NB4 (cell line): Measurements from ENCODE around the gene GNG2.

Source experiments
- DNase-seq: peaks from one replicate; pipeline ENCODE4 v3.0.0; 2010; ENCODE audit warnings: low read depth
- H3K4me3 ChIP-seq: one replicate; pipeline ENCODE4 v1.5.1; 2011; ENCODE audit warnings: mild to moderate bottlenecking, low read depth, low read length, moderate library complexity
- MYC ChIP-seq: IDR thresholded peaks from 2 replicates; pipeline ENCODE4 v1.6.1; 2011; ENCODE audit warnings: low read depth, low read length
- POLR2A ChIP-seq: IDR thresholded peaks from 2 replicates; pipeline ENCODE4 v1.6.1; 2011; ENCODE audit warnings: mild to moderate bottlenecking; ENCODE audit not compliant: insufficient read length; ENCODE audit errors: extremely low read depth
- TF ChIP-seq, protein P1 (sequence below): IDR thresholded peaks from one replicate; pipeline ENCODE4 v1.5.1; 2012; ENCODE audit warnings: low read depth, low read length
- TF ChIP-seq, protein P2 (sequence below): IDR thresholded peaks from 2 replicates; pipeline ENCODE4 v1.6.1; 2011; ENCODE audit warnings: low read depth, low read length

Gene GNG2

DNA sequence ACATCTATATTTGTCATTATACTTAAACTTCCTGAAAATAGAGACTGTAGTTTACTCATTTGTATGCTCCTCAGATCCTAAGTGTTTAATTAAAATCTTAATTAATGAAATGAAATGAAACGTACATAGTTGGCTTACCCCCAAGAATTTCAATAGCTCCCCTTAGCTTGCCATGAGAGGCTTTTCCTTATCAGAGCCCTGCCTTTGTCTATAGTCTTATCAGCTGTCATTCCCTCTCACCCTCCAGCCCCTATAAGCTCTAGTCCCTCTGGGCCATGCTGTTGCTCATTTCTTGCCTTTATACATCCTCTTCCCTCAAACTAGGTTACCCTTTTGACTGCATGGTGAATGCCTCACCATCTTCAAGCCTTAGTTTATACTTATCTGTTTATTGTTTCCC is 127.8 kb downstream of the GNG2 start:
- no peak overlapping the region for H3K4me3 ChIP-seq
- no peak for DNase-seq
- TF ChIP-seq MYC (no peak), POLR2A (no peak)
- TF ChIP-seq, protein P1, sequence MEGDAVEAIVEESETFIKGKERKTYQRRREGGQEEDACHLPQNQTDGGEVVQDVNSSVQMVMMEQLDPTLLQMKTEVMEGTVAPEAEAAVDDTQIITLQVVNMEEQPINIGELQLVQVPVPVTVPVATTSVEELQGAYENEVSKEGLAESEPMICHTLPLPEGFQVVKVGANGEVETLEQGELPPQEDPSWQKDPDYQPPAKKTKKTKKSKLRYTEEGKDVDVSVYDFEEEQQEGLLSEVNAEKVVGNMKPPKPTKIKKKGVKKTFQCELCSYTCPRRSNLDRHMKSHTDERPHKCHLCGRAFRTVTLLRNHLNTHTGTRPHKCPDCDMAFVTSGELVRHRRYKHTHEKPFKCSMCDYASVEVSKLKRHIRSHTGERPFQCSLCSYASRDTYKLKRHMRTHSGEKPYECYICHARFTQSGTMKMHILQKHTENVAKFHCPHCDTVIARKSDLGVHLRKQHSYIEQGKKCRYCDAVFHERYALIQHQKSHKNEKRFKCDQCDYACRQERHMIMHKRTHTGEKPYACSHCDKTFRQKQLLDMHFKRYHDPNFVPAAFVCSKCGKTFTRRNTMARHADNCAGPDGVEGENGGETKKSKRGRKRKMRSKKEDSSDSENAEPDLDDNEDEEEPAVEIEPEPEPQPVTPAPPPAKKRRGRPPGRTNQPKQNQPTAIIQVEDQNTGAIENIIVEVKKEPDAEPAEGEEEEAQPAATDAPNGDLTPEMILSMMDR = no peak
- TF ChIP-seq, protein P2, sequence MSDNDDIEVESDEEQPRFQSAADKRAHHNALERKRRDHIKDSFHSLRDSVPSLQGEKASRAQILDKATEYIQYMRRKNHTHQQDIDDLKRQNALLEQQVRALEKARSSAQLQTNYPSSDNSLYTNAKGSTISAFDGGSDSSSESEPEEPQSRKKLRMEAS = no peak

DNA sequence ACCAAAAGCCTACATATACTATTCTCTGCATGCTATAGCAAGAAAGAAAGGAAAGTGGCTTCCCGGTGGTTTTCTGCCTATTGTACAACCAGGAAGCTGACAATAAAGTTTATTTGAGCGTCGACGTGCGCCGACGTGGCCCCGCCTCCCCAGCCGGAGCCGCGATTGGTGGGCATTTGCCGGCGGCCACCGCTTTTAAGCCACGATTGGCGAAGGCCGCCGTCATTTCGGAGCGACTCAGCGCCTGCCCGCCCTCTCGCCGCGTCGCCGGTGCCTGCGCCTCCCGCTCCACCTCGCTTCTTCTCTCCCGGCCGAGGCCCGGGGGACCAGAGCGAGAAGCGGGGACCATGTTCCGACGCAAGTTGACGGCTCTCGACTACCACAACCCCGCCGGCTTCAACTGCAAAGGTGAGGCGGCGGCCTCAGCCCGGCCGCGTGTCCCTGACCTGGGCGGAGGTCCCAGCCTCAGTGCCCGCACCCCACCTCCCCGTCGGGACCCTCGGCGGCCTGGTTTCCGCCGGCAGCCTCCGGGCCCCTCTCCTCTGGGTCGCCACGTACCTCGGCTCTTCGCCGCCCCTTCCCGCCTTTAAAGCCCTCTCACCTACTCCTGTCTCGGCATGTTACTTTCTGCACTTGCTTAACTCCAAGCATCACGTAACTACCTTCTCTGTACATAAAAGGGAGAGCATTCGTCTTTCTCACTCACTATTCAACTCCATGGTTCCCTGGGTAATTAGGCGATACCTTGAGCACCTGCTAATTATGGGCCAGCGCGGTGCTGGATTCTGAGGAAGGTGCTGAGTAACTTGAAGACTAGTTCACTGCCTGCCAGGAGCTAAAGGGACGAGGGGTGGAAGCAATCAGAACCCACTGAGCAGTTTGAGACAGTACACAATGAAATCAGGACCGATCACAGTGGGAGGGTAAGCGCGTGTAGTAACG is 129.2 kb downstream of the GNG2 start, which contains the start of gene RTRAF:
Gene RTRAF, plus strand, starts transcription at position 254 of the 942 bp plus-strand sequence. Its CDS starts 94 bp downstream, at position 348.
- TF ChIP-seq, protein P2 = peak; percentile 65
- TF ChIP-seq MYC (peak; percentile 77), POLR2A (peak; percentile 59)
- TF ChIP-seq, protein P1 = no peak
- peak; percentile 96 for DNase-seq

DNA sequence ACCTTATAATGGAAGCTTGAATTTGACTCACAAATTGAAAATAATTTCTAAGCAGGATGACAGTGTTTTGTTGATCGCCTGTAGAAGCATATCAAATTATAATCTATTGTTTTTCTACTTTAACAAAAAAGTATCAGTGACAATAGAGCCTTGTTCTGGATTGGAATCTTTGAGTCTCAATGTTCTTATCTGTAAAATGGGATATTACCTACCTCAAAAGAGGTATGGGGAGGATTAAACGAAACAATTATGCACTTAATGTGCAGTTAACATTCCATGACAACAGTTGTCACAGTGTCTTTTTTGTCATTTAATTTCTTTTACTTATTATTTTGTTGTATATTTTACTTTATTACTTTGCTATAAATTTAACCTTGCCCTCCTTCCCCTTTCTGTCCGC is 130.1 kb downstream of the GNG2 start:
- DNase-seq = no peak
- no peak for TF ChIP-seq MYC
- TF ChIP-seq, protein P1 = no peak
- no peak for TF ChIP-seq POLR2A
- peak overlapping the region; percentile 99 for H3K4me3 ChIP-seq

More for the DNA sequence above, 129.2 kb downstream of the GNG2 start, which contains the start of gene RTRAF:
- H3K4me3 ChIP-seq = peak within 1 kb of the TSS; percentile 99

DNA sequence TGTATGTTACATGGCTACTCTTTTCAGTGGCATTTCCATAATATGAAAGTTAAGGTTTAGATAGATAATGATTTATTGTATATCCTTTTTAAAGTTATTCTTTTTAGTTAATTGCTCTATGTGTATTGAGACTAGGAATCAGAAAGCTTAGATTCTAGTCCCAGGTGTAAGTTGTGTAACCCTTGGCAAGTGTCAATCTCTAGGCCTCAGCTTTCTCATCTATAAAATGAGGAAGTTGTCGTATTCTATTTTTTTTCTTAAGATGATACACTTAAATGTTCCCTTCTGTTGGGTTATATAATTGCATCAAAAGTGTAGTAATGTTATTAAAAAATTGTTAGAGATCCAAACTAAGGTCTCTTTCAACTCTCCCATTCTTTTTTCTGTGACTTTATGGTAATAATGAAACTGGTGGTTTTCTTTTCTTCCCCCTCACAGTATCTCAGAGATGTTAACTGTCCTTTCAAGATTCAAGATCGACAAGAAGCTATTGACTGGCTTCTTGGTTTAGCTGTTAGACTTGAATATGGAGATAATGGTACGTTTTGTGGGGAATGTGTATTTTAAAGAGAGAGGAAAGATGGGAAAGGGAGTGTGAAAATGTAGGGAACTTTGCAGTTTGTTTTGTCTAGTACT is 133.0 kb downstream of the GNG2 start:
- DNase-seq = peak; percentile 29
- no peak for TF ChIP-seq POLR2A
- TF ChIP-seq, protein P2 = no peak
- TF ChIP-seq, protein P1 = no peak
- TF ChIP-seq MYC = no peak
- H3K4me3 ChIP-seq = peak overlapping the region; percentile 13

DNA sequence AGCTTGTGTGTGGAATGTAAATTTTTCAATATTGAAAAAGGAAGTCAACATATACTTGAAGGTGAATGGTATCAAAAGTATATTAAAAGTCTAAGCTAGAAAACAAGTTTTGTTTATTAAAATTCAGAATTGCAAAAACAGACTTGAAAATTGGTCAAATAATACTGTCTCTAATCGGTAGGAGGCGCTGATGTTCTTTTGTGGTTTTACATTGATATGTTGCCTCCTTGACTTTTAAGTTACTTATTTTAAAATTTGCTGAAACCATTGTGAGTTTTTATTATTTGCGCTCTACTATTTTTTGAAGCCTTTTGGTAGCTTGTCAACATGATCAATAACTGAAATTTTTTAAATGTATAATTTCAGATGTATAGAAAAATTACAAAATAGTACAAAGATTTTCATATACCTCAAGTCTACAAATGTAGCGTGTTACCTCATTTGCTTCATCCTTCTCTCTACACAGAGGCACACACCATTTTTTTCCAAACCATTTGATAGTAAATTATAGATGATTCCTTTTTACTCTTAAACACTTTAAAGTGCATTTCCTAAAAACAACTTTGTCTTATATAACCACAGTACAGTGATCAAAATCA is 135.8 kb downstream of the GNG2 start:
- DNase-seq = peak; percentile 16
- no peak overlapping the region for H3K4me3 ChIP-seq

More for the DNA sequence above, 135.8 kb downstream of the GNG2 start:
- no peak for TF ChIP-seq MYC
- TF ChIP-seq, protein P1 = peak; percentile 10
